Skin of body (tissue), 2 donors: ENCODE data around the gene TMEM168. TPM values are rescaled to one million over a fixed set of nuclear protein-coding genes. Genes with fewer than 3 reads are reported as not detected.
A peak's percentile ranks its signal among the peaks of the same experiment; 100 is the strongest.
"Not testable (repeated sequence)": the region's sequence is repeated elsewhere in the genome, so short reads cannot be mapped to it uniquely, and the experiment has no call there.

Source experiments
- DNase-seq: peaks from one replicate; lab custom pipeline; 2025; lab: John Stamatoyannopoulos, UW
- total RNA-seq: library from RNA; depleted of rRNA; stranded (reverse); fragments of >200 nt; gene quantifications from one replicate; pipeline ENCODE4 v1.2.3, GENCODE V29; 2014

The TMEM168 gene
- total RNA-seq, result 42.6 TPM

- peak; percentile 82 for DNase-seq
Observed at GRCh38 chr7:112789817-112790585, at the start of gene TMEM168. Gene TMEM168, minus strand, starts transcription at chr7:112790393. Its CDS starts 5,568 bp downstream, at chr7:112784825.

GRCh38 chr7:112835928-112836327, 45.7 kb upstream of the TMEM168 start:
- not testable (repeated sequence) for DNase-seq

GRCh38 chr7:112833082-112833481, 42.9 kb upstream of the TMEM168 start:
- no peak for DNase-seq

- no peak for DNase-seq
Observed at GRCh38 chr7:112830769-112831168, 40.6 kb upstream of the TMEM168 start.

GRCh38 chr7:112828696-112829095, 38.5 kb upstream of the TMEM168 start:
- no peak for DNase-seq

DNA sequence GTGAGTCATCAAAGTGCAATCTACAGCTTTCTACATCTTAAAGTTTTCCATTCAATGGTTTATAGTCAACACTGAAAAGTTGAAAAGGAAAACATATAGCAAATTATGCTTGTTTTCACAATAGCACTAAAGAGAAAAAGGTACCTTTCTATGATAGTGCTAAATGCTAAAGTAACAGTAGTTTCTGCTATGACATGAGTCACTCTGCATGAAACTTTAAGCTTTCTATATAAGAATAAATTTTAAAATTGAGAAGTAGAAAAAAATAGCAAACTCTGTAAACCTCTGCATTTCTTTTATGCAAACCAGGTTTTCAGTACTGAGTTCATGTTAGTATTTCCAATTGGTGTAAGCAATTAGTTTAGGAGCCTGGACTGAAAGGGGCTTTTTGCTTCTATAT, 31.2 kb upstream of the TMEM168 start:
- DNase-seq, result no peak

GRCh38 chr7:112819536-112819935, 29.3 kb upstream of the TMEM168 start:
- DNase-seq, result peak; percentile 51

GRCh38 chr7:112806156-112806555, 16.0 kb upstream of the TMEM168 start:
- DNase-seq, result peak; percentile 37

DNA sequence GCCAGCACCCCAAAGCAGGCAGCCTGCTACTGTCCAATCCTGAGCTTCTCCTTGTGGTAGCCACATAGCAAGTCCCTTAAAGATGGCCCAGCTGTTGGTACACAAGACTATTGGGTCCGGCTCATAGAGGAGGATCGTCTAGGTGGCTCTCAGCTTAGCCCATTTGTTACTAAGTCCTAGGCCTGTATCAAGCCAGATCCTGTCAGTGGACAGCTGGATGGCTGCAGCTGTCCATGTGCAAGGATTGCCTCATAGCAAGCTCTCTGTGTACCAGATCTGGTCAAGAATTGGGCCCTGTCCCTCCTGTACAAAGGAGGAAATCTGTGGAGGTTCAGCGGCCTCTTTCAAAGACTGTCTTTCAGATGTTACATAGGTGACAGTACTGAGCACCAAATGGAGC, 12.2 kb upstream of the TMEM168 start:
- no peak for DNase-seq

- no peak for DNase-seq
Observed at GRCh38 chr7:112800486-112800885, 10.3 kb upstream of the TMEM168 start.

DNA sequence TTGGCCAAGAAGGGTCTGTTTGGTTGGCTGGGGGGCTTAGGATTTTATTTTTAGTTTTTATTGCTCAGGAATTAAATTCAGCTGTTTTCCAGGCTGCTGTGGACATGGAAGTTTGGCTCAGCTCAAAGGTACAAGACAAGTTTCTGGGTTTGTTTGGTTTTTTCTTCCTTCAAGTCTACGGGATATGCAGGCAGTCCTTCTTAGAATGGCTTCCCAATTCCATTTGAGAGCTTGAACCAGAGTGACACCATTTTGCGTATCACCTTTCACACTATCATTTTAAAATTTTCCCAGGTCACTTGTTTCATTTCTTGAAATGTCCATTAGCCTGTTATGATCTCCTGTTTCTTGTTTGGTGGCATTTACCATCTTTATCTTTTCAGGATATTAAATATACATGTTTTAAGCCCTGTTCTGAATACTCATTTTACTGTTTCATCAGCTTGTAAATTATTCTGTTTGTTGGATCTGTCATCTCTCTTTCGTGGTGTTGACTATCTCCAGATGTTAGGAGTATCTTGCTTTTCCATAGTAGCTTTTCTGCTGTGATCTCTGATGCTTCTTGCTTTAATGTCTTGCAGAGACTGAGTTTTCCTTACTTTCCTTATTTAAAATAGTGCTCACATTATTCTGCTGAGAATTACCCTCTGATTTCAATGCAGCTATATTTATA, 9.4 kb upstream of the TMEM168 start:
- DNase-seq, result peak; percentile 74

DNA sequence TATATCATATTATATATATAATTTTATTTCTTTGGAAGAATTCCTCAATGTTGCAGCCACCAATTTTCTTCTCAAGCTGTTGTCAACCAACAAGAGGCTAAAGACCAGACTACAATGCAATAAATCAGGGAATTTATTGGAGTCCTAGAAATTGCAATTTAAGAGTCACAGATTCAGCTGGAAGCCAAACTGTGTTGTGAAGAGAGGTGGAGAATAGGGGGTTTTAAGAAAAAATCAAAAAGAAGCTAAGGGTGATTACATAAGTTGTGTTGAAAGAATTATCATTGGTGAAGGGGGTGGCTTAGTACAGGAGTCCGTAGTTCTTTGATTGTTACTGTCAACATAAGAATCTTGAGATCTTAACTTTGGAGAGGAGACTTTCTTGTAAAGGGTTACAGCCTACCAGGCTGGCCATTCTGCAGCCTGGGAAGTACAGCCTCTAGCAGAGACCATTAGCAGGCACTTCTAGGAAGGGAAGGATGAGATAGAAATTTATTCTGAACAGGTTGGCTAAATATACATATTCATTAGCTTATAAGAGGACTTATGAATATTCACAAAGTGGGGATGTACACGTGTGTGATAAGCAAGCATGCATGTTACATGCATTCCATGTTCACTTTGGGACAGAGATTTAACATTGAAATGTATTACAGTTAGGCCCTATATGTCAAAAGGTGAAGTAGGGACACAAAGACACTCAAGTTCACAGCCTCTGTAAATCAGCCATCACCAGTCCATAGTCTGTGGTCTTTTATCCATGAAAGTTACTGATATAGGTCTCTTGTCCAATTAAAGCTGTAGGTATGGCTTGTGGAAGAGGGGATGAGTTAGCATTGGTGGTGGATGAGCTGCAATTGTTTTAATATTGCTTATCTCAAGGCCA, 8.3 kb upstream of the TMEM168 start:
- DNase-seq, result peak; percentile 55

GRCh38 chr7:112796552-112796951, 6.4 kb upstream of the TMEM168 start:
- DNase-seq, result not testable (repeated sequence)

DNA sequence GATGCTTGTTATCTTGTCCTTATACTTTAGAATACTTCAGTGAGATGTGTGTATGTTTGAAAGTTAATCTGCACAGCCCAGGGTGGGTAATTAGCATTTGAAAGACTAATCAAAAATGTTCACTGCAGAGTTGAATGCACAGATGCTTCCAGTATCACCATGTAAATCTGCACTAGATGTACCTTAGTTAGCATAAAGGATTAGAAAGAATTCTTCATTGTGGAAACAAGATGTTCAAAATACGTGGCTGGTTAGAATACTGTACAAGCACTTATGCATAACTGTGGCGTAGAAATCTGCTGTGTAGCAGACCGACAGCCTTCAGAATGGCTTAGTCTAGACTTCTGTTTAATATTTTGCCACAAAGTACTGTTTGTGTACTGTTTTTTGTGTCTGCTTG, 2.2 kb upstream of the TMEM168 start:
- DNase-seq, result no peak

GRCh38 chr7:112791465-112792168, 1.4 kb upstream of the TMEM168 start:
- DNase-seq, result no peak

GRCh38 chr7:112790586-112791003, 402 bp upstream of the TMEM168 start:
- DNase-seq, result no peak

GRCh38 chr7:112789453-112789816, 758 bp downstream of the TMEM168 start:
- no peak for DNase-seq

DNA sequence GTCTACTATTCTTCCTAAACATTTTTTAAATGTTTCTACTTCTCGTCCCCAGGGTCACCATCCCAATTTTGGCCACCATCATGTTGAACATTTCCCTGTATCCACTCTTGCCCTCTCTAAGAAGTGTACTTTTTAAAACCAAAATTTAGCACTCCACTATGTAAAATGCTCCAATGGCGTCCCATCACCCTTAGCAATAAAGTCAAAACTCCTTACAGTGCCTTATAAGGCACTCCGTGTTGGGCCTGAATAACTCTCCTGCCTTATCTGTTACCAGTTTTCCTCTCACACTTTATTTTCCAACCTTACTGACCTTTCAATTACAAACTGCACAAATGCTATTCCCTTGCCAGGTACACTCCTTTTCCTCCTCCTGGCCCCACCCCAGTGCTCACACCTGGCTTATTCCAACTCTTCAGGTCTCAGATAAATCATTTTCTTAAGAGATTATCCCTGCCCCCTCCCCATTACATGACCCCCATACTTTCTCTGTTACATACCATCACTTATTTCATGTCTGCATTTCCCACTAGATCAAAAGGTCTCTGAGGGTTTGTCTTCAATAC, 1.3 kb downstream of the TMEM168 start:
- DNase-seq, result no peak

DNA sequence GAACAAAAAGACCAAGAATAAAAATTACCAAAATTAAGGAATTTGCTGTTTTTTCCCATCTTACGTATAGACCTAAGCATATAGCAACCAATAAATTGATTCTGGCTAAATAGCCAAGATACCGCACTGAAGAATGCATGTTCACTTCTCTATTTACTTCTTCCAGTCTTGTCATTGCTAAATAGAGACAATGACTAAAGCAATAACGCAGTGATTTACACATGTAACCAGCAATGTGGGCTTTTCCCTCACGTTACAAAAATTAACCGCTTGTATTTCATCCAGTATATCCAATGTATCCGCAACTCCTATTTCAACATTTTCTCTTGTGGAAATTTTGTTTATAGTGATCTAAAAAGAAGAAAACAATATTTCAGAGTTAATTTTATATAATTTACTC, 5.6 kb downstream of the TMEM168 start:
- no peak for DNase-seq

DNA sequence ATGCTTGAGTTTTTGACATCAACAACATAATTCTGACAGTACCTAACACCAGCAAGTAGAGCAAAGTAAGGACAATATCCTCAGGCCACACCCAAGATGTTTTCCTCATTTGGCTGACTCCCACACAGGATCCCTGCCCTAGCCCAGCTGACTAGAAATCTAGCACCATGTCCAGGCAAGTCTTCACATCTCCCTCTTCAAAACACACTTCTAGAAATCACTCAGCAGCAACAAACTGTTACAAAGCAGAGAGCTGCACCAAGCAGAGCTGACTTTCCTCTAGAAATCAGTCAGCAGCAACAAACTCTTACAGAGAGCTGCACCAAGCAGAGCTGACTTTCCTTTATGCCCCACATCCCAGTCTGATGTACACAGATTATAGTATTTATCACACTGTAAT, 7.7 kb downstream of the TMEM168 start:
- DNase-seq, result no peak

DNA sequence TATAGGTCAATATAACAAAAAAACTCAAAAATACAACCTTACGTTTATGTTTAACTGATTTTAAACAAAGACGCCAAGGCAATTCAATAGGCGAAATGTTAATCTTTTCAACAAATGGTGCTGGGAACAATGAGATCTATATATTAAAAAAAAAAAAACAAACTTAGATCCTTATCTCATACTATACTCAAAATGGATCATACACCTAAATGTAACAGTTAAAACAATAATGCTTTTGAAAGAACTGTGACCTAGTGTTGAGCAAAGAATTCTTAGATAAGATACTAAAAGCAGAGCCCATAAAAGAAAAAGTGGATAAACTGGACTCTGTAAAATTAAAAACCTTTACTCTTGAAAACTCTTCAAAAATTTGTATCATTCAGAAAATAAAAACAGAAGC, 8.6 kb downstream of the TMEM168 start:
- no peak for DNase-seq
